H1 (cell line): ENCODE data around the gene OPCML.

Source experiments
- ATF2 ChIP-seq: IDR thresholded peaks from 2 replicates; pipeline ENCODE4 v1.6.1; 2012; ENCODE audit warnings: low read length, inconsistent platforms
- ATF3 ChIP-seq: IDR thresholded peaks from 2 replicates; pipeline ENCODE4 v1.6.1; 2011; ENCODE audit warnings: low read depth, mild to moderate bottlenecking, low read length; ENCODE audit not compliant: insufficient read depth
- CBX8 ChIP-seq: fragments of 300-800, 300-1000 bp; sonication (generic); IDR thresholded peaks from 2 replicates; pipeline ENCODE4 v1.7.1; 2016; ENCODE audit warnings: low read depth, low read length, borderline replicate concordance
- CTCF ChIP-seq, 3 experiments: IDR thresholded peaks; 1 replicate in 2 of 3; 2 replicates in 1 of 3; pipeline versions ENCODE4 v1.5.1 to v1.6.1; 2011; ENCODE audit warnings: low read length in 3 of 3, mild to moderate bottlenecking in 3 of 3, inconsistent platforms in 2 of 3, low read depth in 1 of 3, moderate library complexity in 1 of 3; ENCODE audit not compliant: insufficient read depth in 1 of 3; ENCODE audit errors: control extremely low read depth in 1 of 3
- EZH2 ChIP-seq: fragments of 200-600 bp; sonication (generic); IDR thresholded peaks from 2 replicates; pipeline ENCODE4 v1.7.1; 2012; ENCODE audit warnings: low read depth, mild to moderate bottlenecking, moderate library complexity, low read length, inconsistent platforms; ENCODE audit not compliant: severe bottlenecking
- GABPA ChIP-seq: IDR thresholded peaks from 2 replicates; pipeline ENCODE4 v1.6.1; 2011; ENCODE audit warnings: mild to moderate bottlenecking, low read length, moderate library complexity, borderline replicate concordance; ENCODE audit not compliant: insufficient read depth
- POLR2AphosphoS5 ChIP-seq: IDR thresholded peaks from 2 replicates; pipeline ENCODE4 v1.6.1; 2011; ENCODE audit warnings: low read depth, low read length
- SIN3A ChIP-seq, 2 experiments: IDR thresholded peaks in 1 of 2; conservative IDR thresholded peaks in 1 of 2; 2 replicates each; pipeline ENCODE4 v1.6.1; 2011 to 2012; ENCODE audit warnings: low read length in 2 of 2, improper control_type of control experiment in 1 of 2, low read depth in 1 of 2, mild to moderate bottlenecking in 1 of 2
- SIX5 ChIP-seq: IDR thresholded peaks from 2 replicates; pipeline ENCODE4 v1.6.1; 2011; ENCODE audit warnings: mild to moderate bottlenecking, low read depth, low read length
- SRF ChIP-seq: IDR thresholded peaks from 2 replicates; pipeline ENCODE4 v1.6.1; 2011; ENCODE audit warnings: mild to moderate bottlenecking, low read depth, low read length, moderate library complexity
- TBP ChIP-seq: IDR thresholded peaks from 2 replicates; pipeline ENCODE4 v1.6.1; 2011; ENCODE audit warnings: low read depth, low read length, improper control_type of control experiment

GRCh38 chr11:132650969-132651720 lies 881.2 kb downstream of the OPCML start:
- TF ChIP-seq CTCF (IDR thresholded peaks at IDR 0.05; ENCODE audit: control extremely low read depth in 1 of 3, insufficient read depth in 1 of 3, low read depth in 1 of 3, low read length in 3 of 3) = no peak
- no peak for TF ChIP-seq SIX5
- TF ChIP-seq CBX8 = no peak
- no peak for TF ChIP-seq ATF3
- no peak for TF ChIP-seq EZH2
- TF ChIP-seq SIN3A (conservative IDR thresholded peaks at IDR 0.05 in 1 of 2, IDR thresholded peaks at IDR 0.05 in 1 of 2; ENCODE audit: low read depth in 1 of 2, low read length in 2 of 2) = no peak
- TF ChIP-seq TBP = no peak
- TF ChIP-seq ATF2 = no peak
- no peak for TF ChIP-seq SRF
- no peak for TF ChIP-seq GABPA
- no peak for TF ChIP-seq POLR2AphosphoS5
